ENCODE results near the gene GSTA1.
"Not testable (repeated sequence)": the region's sequence is repeated elsewhere in the genome, so short reads cannot be mapped to it uniquely, and the experiment has no call there.

GSTA1 gene

GRCh38 chr6:52753137-52753536 is 50.5 kb downstream of the GSTA1 start:
- not testable (repeated sequence) for DNase-seq

GRCh38 chr6:52752310-52752709 is 51.3 kb downstream of the GSTA1 start:
- no peak for DNase-seq

GRCh38 chr6:52749556-52750152 is 54.0 kb downstream of the GSTA1 start:
- no peak for DNase-seq

- DNase-seq, result not testable (repeated sequence)
Observed at GRCh38 chr6:52747301-52747700, 56.3 kb downstream of the GSTA1 start.

DNA sequence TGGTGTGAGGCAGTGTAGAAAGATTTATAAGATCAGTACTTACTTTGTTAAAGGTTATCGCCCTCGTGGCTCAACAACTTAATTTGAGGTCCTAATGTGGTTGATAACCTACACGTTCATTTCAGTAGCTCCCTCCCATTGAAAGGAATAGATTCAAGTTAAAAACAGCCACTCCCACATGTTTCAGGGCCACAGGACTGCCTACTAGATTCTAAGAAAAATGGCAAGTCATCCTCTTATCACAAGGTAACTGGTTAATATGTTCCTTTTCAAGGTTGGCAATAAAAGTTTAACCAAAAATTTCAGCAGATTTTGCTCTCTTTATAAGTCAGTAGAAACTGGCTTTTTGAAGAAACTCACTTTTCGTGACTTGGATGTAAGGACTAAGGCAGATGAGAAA is 57.4 kb downstream of the GSTA1 start:
- no peak for DNase-seq

- DNase-seq, result no peak
Observed at GRCh38 chr6:52745764-52746201, 57.8 kb downstream of the GSTA1 start.

DNA sequence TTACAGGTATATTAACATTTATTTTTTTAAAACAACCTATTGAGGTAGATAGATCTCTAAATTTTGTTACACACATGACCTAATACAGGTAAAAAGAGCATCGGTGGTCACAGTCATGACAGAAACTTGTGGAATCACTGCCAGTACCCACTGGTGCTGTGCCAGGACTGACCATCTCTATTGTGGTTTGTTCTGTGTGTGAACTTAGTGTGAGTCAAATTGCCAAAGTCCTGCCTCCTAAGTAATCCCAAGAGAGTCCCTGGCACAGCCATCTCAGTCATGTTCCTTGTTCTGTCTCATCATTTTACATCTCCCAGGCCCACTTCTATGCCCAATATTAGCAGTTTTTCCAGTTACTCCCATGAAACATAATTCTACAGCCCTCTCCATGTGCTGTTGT is 61.7 kb downstream of the GSTA1 start:
- DNase-seq, result no peak

Data from NCI-H2227 treated with DMSO at 0.1 percent for 48 hours (cell line).